ENCODE results near the gene AGTRAP.

AGTRAP gene

DNA sequence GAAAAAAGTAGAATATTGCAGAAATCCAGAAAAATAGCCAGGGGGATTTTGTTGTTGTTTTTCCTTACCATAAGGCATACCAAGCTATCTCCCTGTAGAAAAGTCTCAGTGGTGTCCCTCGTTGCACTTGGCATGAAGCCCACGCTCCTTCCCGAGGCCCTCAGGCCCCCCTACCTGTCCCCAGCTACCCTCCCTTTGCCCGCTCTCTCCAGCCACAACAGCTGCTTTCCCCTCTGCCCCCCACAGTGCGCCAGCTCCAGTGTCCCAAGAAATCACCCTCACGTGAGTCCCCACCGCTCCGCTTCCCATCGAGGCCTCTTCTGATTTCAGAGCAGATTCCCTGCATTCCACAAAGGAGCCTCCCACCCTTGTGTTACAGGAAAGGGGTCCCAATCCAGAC is 8.4 kb downstream of the AGTRAP start:
- Histone ChIP-seq H3K4me3 (ENCODE audit: insufficient read length, low read depth) (no peak overlapping the region), H3K27me3 (ENCODE audit: insufficient read depth, insufficient read length) (no peaks in the 10 kb centered on the region), H3K36me3 (ENCODE audit: insufficient read depth, insufficient read length, low read length) (peaks cover 25% of the 10 kb centered on the region), H3K9me3 (ENCODE audit: insufficient read depth, low read length) (no peaks in the 10 kb centered on the region), H3K9ac (ENCODE audit: insufficient read length, low read depth) (no peak overlapping the region), H3K4me1 (ENCODE audit: insufficient read depth, insufficient read length) (peaks cover 7% of the 10 kb centered on the region)
- no peak for TF ChIP-seq ZNF274 (IDR thresholded peaks at IDR 0.05; ENCODE audit: low read depth, low read length)
- no peak for TF ChIP-seq YY1 (IDR thresholded peaks at IDR 0.05; ENCODE audit: insufficient read depth, insufficient read length)
- no peak for TF ChIP-seq SUZ12 (IDR thresholded peaks at IDR 0.05; ENCODE audit: extremely low read depth, insufficient read depth, insufficient read length)
- no peak for DNase-seq (ENCODE audit: low read depth, low spot score)

DNA sequence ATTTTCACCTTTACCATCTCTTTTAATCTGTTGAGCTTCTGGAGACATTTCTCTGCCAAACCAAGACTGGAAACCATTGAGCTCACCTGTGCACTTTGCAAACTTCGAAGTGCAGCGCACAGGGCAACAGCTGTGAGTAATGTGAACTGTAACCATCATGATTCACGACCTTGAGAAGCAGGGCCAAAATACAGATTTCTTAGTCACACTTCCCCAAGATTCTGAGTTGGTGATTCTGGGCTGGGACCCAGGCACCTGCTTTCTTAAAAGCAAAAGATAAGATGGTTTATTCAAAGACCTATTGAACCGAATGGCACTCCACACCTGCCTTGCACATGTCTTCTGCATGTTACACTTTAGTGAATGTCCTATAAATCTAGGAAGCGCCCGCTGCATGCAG is 10.2 kb downstream of the AGTRAP start:
- no peak for DNase-seq (ENCODE audit: low read depth, low spot score)
- no peak overlapping the region for H3K4me3 ChIP-seq (ENCODE audit: insufficient read length, low read depth)
- H3K9ac ChIP-seq (ENCODE audit: insufficient read length, low read depth) = no peak overlapping the region
- H3K27me3 ChIP-seq (ENCODE audit: insufficient read depth, insufficient read length) = no peaks in the 10 kb centered on the region
- H3K36me3 ChIP-seq (ENCODE audit: insufficient read depth, insufficient read length, low read length) = peaks cover 43% of the 10 kb centered on the region
- H3K4me1 ChIP-seq (ENCODE audit: insufficient read depth, insufficient read length) = peaks cover 2% of the 10 kb centered on the region
- TF ChIP-seq YY1 (IDR thresholded peaks at IDR 0.05; ENCODE audit: insufficient read depth, insufficient read length) = no peak
- no peak for TF ChIP-seq SUZ12 (IDR thresholded peaks at IDR 0.05; ENCODE audit: extremely low read depth, insufficient read depth, insufficient read length)
- TF ChIP-seq ZNF274 (IDR thresholded peaks at IDR 0.05; ENCODE audit: low read depth, low read length) = no peak
- H3K9me3 ChIP-seq (ENCODE audit: insufficient read depth, low read length) = no peaks in the 10 kb centered on the region

GRCh38 chr1:11746795-11747487 is 11.0 kb downstream of the AGTRAP start:
- no peak for TF ChIP-seq ZNF274 (IDR thresholded peaks at IDR 0.05; ENCODE audit: low read depth, low read length)
- no peak for TF ChIP-seq SUZ12 (IDR thresholded peaks at IDR 0.05; ENCODE audit: extremely low read depth, insufficient read depth, insufficient read length)
- TF ChIP-seq YY1 (IDR thresholded peaks at IDR 0.05; ENCODE audit: insufficient read depth, insufficient read length) = no peak
- DNase-seq (ENCODE audit: low read depth, low spot score) = no peak

GRCh38 chr1:11748294-11749202 is 12.6 kb downstream of the AGTRAP start:
- DNase-seq (ENCODE audit: low read depth, low spot score) = no peak
- H3K4me3 ChIP-seq (ENCODE audit: insufficient read length, low read depth) = no peak overlapping the region
- H3K36me3 ChIP-seq (ENCODE audit: insufficient read depth, insufficient read length, low read length) = peaks cover 45% of the 10 kb centered on the region
- H3K4me1 ChIP-seq (ENCODE audit: insufficient read depth, insufficient read length) = peaks cover 8% of the 10 kb centered on the region
- no peaks in the 10 kb centered on the region for H3K9me3 ChIP-seq (ENCODE audit: insufficient read depth, low read length)
- H3K27me3 ChIP-seq (ENCODE audit: insufficient read depth, insufficient read length) = no peaks in the 10 kb centered on the region
- no peak for TF ChIP-seq SUZ12 (IDR thresholded peaks at IDR 0.05; ENCODE audit: extremely low read depth, insufficient read depth, insufficient read length)
- no peak for TF ChIP-seq YY1 (IDR thresholded peaks at IDR 0.05; ENCODE audit: insufficient read depth, insufficient read length)
- TF ChIP-seq ZNF274 (IDR thresholded peaks at IDR 0.05; ENCODE audit: low read depth, low read length) = no peak
- no peak overlapping the region for H3K9ac ChIP-seq (ENCODE audit: insufficient read length, low read depth)

More at GRCh38 chr1:11746795-11747487, 11.0 kb downstream of the AGTRAP start:
- Histone ChIP-seq H3K9me3 (ENCODE audit: insufficient read depth, low read length) (no peaks in the 10 kb centered on the region), H3K27me3 (ENCODE audit: insufficient read depth, insufficient read length) (no peaks in the 10 kb centered on the region), H3K36me3 (ENCODE audit: insufficient read depth, insufficient read length, low read length) (peaks cover 45% of the 10 kb centered on the region), H3K4me3 (ENCODE audit: insufficient read length, low read depth) (no peak overlapping the region), H3K4me1 (ENCODE audit: insufficient read depth, insufficient read length) (peaks cover 2% of the 10 kb centered on the region), H3K9ac (ENCODE audit: insufficient read length, low read depth) (no peak overlapping the region)

DNA sequence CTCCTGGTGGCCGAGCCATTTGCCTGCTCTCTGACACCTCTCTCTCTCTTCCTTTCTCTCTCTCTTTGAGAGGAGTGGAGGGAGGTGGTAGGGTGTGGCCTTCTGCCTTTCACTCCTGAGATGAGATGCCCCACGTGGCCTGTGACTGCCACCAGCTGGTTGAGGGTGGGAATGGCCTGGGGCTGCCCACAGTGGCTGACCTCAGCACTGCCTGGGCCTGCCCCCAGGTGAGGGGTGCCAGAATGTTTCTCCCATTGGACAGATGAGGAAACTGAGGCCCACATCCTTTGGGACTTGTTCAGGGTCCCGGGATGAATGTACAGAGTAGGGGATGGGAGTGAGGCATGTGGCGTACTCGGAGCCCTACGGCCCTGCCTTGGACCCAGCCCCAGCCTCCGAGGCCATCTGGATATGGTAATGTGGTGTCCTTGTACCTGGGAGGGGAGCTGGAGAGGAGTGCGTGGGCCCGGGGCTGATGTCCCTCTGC is 13.3 kb downstream of the AGTRAP start:
- peaks cover 45% of the 10 kb centered on the region for H3K36me3 ChIP-seq (ENCODE audit: insufficient read depth, insufficient read length, low read length)
- TF ChIP-seq YY1 (IDR thresholded peaks at IDR 0.05; ENCODE audit: insufficient read depth, insufficient read length) (no peak), ZNF274 (IDR thresholded peaks at IDR 0.05; ENCODE audit: low read depth, low read length) (no peak), SUZ12 (IDR thresholded peaks at IDR 0.05; ENCODE audit: extremely low read depth, insufficient read depth, insufficient read length) (no peak)
- H3K9me3 ChIP-seq (ENCODE audit: insufficient read depth, low read length) = no peaks in the 10 kb centered on the region
- DNase-seq (ENCODE audit: low read depth, low spot score) = no peak
- H3K4me1 ChIP-seq (ENCODE audit: insufficient read depth, insufficient read length) = peaks cover 9% of the 10 kb centered on the region
- H3K27me3 ChIP-seq (ENCODE audit: insufficient read depth, insufficient read length) = no peaks in the 10 kb centered on the region
- H3K9ac ChIP-seq (ENCODE audit: insufficient read length, low read depth) = no peak overlapping the region
- no peak overlapping the region for H3K4me3 ChIP-seq (ENCODE audit: insufficient read length, low read depth)

GRCh38 chr1:11749996-11750395 is 14.1 kb downstream of the AGTRAP start:
- Histone ChIP-seq H3K9me3 (ENCODE audit: insufficient read depth, low read length) (no peaks in the 10 kb centered on the region), H3K9ac (ENCODE audit: insufficient read length, low read depth) (no peak overlapping the region), H3K27me3 (ENCODE audit: insufficient read depth, insufficient read length) (no peaks in the 10 kb centered on the region), H3K4me1 (ENCODE audit: insufficient read depth, insufficient read length) (peaks cover 9% of the 10 kb centered on the region), H3K36me3 (ENCODE audit: insufficient read depth, insufficient read length, low read length) (peaks cover 45% of the 10 kb centered on the region), H3K4me3 (ENCODE audit: insufficient read length, low read depth) (no peak overlapping the region)
- DNase-seq (ENCODE audit: low read depth, low spot score) = no peak
- no peak for TF ChIP-seq YY1 (IDR thresholded peaks at IDR 0.05; ENCODE audit: insufficient read depth, insufficient read length)
- no peak for TF ChIP-seq SUZ12 (IDR thresholded peaks at IDR 0.05; ENCODE audit: extremely low read depth, insufficient read depth, insufficient read length)
- TF ChIP-seq ZNF274 (IDR thresholded peaks at IDR 0.05; ENCODE audit: low read depth, low read length) = no peak

DNA sequence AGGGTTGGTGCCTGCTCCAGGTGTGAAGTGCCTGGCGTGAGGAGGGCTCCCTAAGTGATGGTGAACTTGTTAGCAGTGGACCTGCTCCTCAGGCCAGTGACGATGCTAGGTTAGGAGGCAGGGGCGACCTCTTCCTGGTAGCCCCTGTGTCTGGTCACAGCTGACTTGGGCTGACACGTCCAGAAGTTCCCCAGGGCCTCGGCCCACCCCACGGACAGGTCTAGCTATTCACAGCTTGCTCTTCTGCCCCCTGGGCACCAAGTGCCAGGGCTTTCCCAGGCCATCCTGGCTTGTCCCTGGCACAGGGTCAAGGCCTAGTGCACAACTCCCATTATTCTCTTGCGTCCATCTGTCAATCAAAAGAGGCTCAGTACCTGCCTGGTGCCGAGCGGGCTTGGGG is 15.2 kb downstream of the AGTRAP start:
- TF ChIP-seq YY1 (IDR thresholded peaks at IDR 0.05; ENCODE audit: insufficient read depth, insufficient read length) (no peak), ZNF274 (IDR thresholded peaks at IDR 0.05; ENCODE audit: low read depth, low read length) (no peak), SUZ12 (IDR thresholded peaks at IDR 0.05; ENCODE audit: extremely low read depth, insufficient read depth, insufficient read length) (no peak)
- peaks cover 9% of the 10 kb centered on the region for H3K4me1 ChIP-seq (ENCODE audit: insufficient read depth, insufficient read length)
- H3K9ac ChIP-seq (ENCODE audit: insufficient read length, low read depth) = no peak overlapping the region
- no peaks in the 10 kb centered on the region for H3K27me3 ChIP-seq (ENCODE audit: insufficient read depth, insufficient read length)
- no peak overlapping the region for H3K4me3 ChIP-seq (ENCODE audit: insufficient read length, low read depth)
- H3K9me3 ChIP-seq (ENCODE audit: insufficient read depth, low read length) = no peaks in the 10 kb centered on the region
- peaks cover 44% of the 10 kb centered on the region for H3K36me3 ChIP-seq (ENCODE audit: insufficient read depth, insufficient read length, low read length)
- no peak for DNase-seq (ENCODE audit: low read depth, low spot score)
